ENCODE results near the gene FOS. TPM values are rescaled to one million over a fixed set of nuclear protein-coding genes. Genes with fewer than 3 reads are reported as not detected.
"Not testable (repeated sequence)": the region's sequence is repeated elsewhere in the genome, so short reads cannot be mapped to it uniquely, and the experiment has no call there.

FOS gene
- total RNA-seq, 1 experiment from 2014 or later, result 78.3 TPM

DNA sequence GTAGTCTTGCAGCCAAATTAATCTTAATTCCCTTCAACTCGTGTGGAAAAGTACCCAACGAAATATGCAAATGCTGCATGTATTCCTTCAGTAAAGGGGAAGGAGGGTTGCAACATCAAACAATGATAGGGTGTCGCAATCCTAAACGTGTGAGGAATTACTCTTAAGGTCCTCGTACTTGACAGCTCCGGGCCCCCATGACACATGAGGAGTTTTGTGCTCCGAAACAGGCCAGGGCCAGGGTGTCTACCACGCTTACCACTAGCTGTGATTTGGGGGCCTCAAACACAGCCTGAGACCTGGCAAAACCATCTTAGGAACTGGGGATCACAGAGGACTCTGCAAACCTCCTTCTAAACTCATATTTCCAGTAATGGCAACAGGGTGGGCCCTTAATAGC is 20.4 kb downstream of the FOS start:
- in situ Hi-C loops (cut with HindIII; ENCODE audit: low pct_unique_long_range_greater_than_20kb, low sequenced_read_pairs), result no loop called here
- no peak for DNase-seq (ENCODE audit: low read depth, low spot score)

- no peak for DNase-seq (ENCODE audit: low read depth, low spot score)
- in situ Hi-C loops (cut with HindIII; ENCODE audit: low pct_unique_long_range_greater_than_20kb, low sequenced_read_pairs), result no loop called here
These were observed 20.9 kb downstream of the FOS start for GRCh38 chr14:75299576-75299975.

DNA sequence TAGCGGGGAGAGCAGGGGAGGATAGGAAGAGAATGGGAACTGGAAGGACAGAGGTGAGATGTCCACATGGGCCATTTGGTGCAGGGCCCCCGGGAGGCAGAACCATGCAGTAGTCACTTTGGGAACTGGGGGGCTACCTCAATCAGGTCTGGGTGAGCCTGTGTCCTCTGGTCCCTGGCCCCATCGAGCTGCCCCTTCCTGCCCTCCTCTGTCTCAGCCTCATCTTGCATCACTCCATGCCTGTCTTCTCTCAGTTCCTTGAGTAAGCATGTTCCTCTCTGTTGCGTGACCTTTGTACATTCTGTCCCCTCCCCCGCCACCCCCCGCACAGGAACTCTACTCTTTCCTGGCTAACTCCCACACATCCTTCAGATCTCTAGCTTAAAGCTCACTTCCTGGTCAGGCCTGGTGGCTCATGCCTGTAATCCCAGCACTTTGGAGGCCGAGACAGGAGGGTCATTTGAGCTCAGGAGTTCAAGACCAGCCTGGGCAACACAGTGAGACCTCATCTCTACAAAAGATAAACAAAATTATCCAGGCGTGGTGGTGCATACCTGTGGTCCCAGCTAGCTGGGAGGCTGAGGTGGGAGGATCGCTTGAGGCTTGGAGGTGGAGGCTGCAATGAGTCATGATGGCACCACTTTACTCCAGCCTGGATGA is 23.2 kb downstream of the FOS start:
- in situ Hi-C loops (cut with HindIII; ENCODE audit: low pct_unique_long_range_greater_than_20kb, low sequenced_read_pairs), result no loop called here
- DNase-seq (ENCODE audit: low read depth, low spot score), result no peak

DNA sequence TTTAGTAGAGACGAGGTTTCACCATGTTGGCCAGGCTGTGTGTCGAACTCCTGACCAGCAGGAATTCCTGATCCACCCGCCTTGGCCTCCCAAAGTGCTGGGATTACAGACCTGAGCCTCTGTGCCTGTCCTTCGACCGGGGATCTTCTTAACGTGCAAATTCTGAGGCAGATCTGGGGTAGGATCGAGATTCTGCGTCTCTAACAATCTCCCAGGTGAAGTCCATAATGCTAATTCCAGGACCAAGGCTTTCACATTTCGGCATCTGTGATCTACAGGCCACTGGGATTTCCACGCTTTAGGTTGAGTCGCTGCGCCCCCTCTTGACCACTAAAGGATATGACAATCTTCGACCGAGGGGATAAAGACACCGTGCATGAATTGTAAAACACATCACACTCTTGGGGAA is 24.8 kb downstream of the FOS start:
- in situ Hi-C loops (cut with HindIII; ENCODE audit: low pct_unique_long_range_greater_than_20kb, low sequenced_read_pairs), result no loop called here
- DNase-seq (ENCODE audit: low read depth, low spot score), result peak; percentile 77

GRCh38 chr14:75306410-75306809 is 27.8 kb downstream of the FOS start:
- DNase-seq (ENCODE audit: low read depth, low spot score); in situ Hi-C loops (cut with HindIII; ENCODE audit: low pct_unique_long_range_greater_than_20kb, low sequenced_read_pairs): not testable (repeated sequence)

DNA sequence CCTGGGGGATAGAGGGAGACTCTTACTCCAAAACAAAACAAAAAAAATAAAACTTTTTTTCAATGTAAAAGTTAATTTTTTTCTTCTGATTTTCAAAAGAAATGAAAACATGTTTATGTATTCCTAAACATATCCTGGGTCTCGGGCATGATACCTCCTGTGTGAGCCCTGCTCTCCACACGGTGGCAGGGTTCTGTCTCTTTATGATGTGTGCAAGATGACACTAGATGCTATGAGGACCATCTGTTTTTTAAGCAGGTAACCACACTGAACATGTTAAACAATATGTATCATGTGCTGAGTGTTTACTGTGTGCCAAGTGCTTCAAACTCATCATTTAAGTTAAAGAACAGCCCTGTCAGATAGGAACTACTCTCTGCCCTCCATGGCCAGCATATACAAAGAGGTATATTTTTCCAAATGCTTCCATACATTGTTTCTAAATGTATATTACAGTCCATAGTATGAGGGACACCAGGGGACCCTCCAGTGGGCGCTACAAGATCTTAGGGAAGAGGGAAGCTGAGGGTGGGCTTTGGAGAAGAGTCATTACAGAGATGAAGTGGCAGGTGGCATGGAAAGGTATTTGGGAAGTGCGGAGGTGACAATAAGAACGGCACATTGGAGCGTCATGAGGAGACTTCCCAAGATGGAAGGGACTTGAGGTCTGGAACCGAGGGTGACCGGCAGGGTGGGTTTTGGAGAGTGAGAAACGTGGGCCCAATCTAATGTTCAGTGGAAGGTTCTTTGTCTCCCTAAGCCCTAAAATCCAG is 28.5 kb downstream of the FOS start:
- in situ Hi-C loops (cut with HindIII; ENCODE audit: low pct_unique_long_range_greater_than_20kb, low sequenced_read_pairs), result no loop called here
- peak; percentile 49 for DNase-seq (ENCODE audit: low read depth, low spot score)

- in situ Hi-C loops (cut with HindIII; ENCODE audit: low pct_unique_long_range_greater_than_20kb, low sequenced_read_pairs), result no loop called here
- peak; percentile 86 for DNase-seq (ENCODE audit: low read depth, low spot score)
These were observed 29.2 kb downstream of the FOS start for GRCh38 chr14:75307700-75308379.

- in situ Hi-C loops (cut with HindIII; ENCODE audit: low pct_unique_long_range_greater_than_20kb, low sequenced_read_pairs); DNase-seq (ENCODE audit: low read depth, low spot score): not testable (repeated sequence)
These were observed 30.4 kb downstream of the FOS start for GRCh38 chr14:75308991-75309390.

GRCh38 chr14:75309561-75309960 is 30.9 kb downstream of the FOS start:
- DNase-seq (ENCODE audit: low read depth, low spot score); in situ Hi-C loops (cut with HindIII; ENCODE audit: low pct_unique_long_range_greater_than_20kb, low sequenced_read_pairs): not testable (repeated sequence)

DNA sequence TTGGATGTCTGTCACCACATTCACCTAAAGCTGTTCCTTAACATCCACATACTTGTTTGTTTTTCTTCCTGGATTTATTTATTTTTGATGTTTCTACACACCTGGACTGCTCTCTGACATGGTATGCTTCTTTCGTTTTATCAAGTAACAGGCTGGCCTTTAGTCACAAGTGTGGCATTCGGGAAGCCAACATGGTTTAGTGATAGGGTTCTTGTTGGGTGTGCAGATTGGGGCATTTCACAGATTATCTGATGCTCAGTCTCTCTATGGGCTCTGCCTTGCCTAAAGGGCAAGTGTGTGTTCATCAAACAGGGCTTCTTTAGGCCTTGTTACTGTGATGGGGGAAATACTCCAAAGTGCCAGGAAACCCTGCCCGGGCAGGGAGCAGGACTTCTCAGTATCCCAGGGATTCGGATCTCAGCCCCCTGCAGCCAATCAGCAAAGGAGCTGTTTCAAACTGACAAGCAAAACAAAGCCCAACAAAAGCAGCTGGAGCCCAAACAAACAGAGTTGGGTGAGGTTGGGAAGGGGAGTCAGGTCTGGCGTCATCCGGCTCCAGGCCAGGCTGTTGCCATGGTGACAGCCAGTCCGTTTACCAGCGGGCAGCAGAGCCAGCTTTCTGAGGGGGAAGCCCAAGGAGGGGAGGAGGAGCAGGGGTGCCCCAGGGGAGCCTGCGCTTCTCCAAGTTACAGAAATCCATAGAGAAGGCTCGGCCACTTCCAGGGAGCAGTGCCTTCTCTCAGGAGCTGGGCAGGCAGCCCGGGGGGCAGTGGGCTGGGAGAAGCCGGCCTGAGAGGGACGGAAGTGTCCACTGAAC is 31.9 kb downstream of the FOS start:
- in situ Hi-C loops (cut with HindIII; ENCODE audit: low pct_unique_long_range_greater_than_20kb, low sequenced_read_pairs), result no loop called here
- no peak for DNase-seq (ENCODE audit: low read depth, low spot score)

- no peak for DNase-seq (ENCODE audit: low read depth, low spot score)
- in situ Hi-C loops (cut with HindIII; ENCODE audit: low pct_unique_long_range_greater_than_20kb, low sequenced_read_pairs), result no loop called here
These were observed 32.7 kb downstream of the FOS start for GRCh38 chr14:75311356-75311755.

GRCh38 chr14:75312341-75312740 is 33.7 kb downstream of the FOS start:
- DNase-seq (ENCODE audit: low read depth, low spot score), result no peak
- in situ Hi-C loops (cut with HindIII; ENCODE audit: low pct_unique_long_range_greater_than_20kb, low sequenced_read_pairs), result no loop called here

GRCh38 chr14:75313294-75313693 is 34.7 kb downstream of the FOS start:
- DNase-seq (ENCODE audit: low read depth, low spot score), result no peak
- in situ Hi-C loops (cut with HindIII; ENCODE audit: low pct_unique_long_range_greater_than_20kb, low sequenced_read_pairs), result no loop called here

- in situ Hi-C loops (cut with HindIII; ENCODE audit: low pct_unique_long_range_greater_than_20kb, low sequenced_read_pairs), result no loop called here
- DNase-seq (ENCODE audit: low read depth, low spot score), result no peak
These were observed 36.5 kb downstream of the FOS start for GRCh38 chr14:75315144-75315543.

GRCh38 chr14:75317148-75317547 is 38.5 kb downstream of the FOS start:
- in situ Hi-C loops (cut with HindIII; ENCODE audit: low pct_unique_long_range_greater_than_20kb, low sequenced_read_pairs), result no loop called here

GRCh38 chr14:75318353-75318752 is 39.7 kb downstream of the FOS start:
- in situ Hi-C loops (cut with HindIII; ENCODE audit: low pct_unique_long_range_greater_than_20kb, low sequenced_read_pairs), result no loop called here
- no peak for DNase-seq (ENCODE audit: low read depth, low spot score)

More at GRCh38 chr14:75317148-75317547, 38.5 kb downstream of the FOS start:
- no peak for DNase-seq (ENCODE audit: low read depth, low spot score)

- in situ Hi-C loops (cut with HindIII; ENCODE audit: low pct_unique_long_range_greater_than_20kb, low sequenced_read_pairs), result no loop called here
These were observed 40.4 kb downstream of the FOS start for GRCh38 chr14:75319021-75319420.

GRCh38 chr14:75320196-75320595 is 41.6 kb downstream of the FOS start:
- in situ Hi-C loops (cut with HindIII; ENCODE audit: low pct_unique_long_range_greater_than_20kb, low sequenced_read_pairs), result no loop called here
- no peak for DNase-seq (ENCODE audit: low read depth, low spot score)

More at GRCh38 chr14:75319021-75319420, 40.4 kb downstream of the FOS start:
- no peak for DNase-seq (ENCODE audit: low read depth, low spot score)

Data from SK-MEL-5 (cell line).